Measurements from ENCODE around the gene RPL10L.

RPL10L gene

DNA sequence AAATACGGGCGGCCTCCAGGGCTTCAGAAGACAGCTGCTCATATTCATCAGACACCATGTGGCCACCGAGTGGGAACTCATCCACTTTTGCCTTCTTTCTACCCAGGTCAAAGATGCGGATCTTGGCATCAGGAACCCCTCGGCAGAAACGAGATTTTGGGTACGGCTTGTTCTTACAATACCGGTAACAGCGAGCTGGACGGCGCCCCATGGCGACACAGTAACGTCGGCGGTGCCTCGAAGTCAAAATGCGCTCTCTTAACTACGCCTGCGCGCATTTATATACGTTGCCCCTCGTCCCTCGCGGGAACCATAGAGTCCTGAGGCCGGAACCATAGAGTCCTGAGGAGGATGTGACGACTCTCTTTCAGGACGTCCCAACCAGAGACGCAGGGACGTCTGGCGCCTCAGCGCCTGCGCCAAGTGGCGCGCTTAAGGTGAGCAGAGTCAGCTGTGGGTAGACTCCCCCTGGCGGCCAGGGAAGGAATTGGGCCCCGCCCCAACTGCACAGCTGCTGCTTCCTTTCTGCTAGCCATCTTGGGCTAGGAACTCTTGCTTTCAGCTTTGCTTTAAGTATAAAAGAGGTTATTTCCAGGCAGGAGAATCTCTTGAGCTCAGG, at the start of gene RPL10L:
Gene RPL10L, minus strand, starts transcription at position 256 of the 619 bp plus-strand sequence. Its CDS starts 45 bp downstream, at position 211.
- no peak for DNase-seq (ENCODE audit: low spot score)

DNA sequence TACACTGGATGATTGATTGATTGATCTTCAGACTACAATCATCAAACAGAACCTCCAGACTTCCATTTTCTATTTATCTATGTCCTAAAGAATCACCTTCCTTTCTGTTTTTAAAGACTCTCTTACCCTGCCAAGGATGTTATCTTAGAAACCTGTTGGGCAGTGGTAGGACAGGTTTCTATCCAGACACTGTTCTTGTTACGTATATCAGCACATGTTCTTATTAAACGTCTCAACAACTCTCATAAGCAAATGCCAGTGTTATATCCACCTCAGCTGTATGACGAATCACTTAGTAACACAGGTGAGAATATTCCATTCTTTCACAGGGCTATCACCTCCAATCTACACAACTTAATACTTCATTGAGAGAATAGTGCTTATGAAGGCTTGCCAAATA, 40.2 kb upstream of the RPL10L start:
- no peak for DNase-seq (ENCODE audit: low spot score)

DNA sequence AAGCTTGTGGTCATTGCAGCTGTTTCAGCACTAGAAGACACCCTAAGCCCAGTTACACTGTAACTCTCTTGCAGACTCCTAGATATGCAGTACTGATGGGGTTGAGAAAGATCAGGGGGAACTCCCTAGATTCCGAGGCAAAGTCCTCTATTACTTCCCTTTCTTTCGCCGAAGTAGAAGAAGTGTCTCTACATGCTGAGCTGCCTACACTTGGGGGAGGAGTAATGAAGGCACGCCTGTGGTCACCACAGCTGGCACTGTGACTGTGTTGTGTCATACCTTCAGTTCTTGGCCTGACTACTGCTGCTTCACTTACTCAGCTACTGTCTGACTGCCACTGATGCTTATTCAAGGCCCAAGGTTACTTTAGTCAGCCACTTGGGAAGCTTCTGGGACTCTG, 35.1 kb upstream of the RPL10L start:
- DNase-seq (ENCODE audit: low spot score), result no peak

DNA sequence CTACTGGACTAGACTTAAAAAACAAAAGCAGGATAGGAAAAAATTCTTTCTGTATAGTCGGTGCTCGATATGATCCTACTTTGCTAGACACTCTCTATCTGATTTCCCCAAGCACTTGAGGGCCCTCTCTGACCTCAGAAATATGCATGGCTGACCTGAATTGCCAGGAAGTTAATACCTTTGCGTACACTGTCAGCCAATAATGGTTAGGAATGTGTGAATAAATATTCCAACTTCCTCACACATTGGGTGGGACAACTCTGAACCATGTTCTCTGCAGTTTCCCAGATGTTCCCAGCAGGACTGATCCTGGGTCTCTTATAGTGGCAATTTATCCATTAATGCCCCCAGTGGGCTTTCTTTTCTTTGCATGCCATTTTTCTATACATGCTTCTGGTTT, 20.5 kb upstream of the RPL10L start:
- no peak for DNase-seq (ENCODE audit: low spot score)

DNA sequence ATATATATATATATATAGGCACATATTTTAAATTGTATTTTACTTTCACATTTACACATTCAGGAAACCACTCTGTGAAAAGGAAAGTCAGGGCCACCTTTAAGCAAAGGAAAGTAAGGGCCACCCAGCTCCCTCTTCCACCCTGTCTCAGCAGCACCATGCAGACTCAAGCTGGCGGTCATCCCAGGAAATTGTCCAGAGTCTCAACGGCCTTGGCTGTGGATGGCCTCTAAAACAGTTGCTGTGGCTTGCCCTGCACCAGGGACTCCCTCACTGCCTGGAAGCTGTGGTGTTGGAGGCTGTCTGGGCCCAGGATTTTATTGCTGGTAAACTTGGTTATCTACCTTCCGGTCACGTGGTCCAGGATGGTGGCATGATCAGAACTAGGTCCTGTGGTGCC, 11.8 kb upstream of the RPL10L start:
- no peak for DNase-seq (ENCODE audit: low spot score)

DNA sequence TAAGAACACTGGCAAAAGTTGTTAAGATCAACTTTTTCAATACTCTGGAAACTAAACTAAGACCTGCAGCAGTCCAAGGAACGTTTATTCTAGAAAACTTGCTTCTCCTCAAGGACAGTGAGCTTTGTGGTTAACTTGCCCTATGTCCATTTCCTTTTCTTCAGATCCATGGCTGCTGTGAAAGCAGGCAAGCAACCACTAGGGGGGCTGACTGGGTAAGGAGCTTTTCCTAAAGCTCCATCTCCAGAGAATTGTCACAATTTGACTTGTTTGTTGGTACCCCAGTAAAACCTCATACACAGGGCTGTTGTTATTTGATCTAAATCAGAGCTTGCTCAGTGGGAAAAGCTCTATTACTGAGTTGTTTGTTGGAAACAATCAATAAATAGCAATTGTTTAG, 10.1 kb upstream of the RPL10L start:
- DNase-seq (ENCODE audit: low spot score), result no peak

DNA sequence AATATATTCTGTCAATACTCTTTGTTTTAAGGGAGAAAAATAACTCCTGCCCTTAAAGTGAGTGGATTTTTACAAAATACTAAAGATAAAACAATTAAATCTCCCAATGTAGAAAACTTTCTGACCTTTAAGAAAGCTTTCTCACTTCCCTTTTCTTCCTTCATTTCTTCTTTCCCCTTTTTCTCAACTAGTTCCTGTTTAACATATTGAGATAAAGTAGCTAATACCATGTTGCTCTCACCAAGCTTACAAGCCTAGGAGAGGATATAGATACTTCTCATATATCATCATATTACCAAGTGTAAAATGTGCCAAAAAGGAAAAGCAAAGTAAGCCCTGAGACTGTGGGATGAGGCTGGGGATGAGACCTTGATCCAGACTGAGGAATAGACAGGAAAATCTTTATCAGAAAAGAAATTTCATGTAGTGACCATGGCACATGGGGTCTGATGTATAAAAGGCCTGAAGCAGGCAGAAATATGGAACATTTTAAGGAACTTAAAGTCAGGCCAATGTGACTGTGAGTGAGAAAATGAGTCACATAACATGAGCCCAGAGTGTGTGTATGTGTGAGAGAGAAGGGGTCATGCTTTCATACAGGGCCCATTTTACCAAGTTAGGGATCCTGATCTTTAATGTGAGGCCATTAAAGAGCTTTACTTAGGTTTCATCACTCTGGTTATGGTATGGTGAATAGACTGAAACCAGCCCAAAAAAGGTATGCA, 1.6 kb upstream of the RPL10L start:
- DNase-seq (ENCODE audit: low spot score), result no peak

DNA sequence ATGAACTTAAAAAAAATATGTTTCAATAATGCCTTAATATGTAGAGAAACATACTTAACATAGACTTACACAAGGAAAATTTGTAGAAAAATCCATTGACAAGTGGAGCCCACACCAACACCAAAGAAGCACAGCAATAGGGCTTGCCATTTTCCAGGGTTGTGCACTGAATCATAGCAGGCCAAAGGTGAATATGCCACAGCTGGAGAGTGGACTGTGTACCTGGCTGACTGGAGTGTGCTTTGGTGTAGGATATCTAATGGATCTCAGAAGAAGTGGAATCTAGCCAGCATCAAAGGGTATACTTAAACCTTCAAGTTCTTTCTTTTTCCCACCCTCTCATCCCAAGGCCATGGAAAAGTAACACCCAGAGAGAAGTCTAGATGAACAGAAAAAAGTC, 4.8 kb downstream of the RPL10L start:
- DNase-seq (ENCODE audit: low spot score), result no peak

DNA sequence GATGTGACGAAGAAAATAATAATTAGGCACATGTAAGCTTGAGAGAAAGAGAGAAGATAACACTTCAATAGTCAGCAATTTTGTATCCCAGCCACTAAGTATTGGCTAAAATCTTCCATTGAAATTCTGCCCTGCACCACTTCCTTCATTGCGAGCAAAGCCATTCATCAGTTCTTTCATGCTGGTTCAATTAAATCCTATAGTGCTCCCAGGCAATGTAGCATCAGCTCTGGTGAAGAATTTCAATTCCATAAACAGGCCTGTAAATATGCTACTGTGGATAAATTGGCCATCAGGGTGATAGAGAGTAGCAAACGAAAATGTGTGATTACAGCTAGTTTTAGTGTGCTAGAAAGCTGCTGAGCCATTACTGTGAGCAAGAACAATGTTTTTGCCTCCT, 24.7 kb downstream of the RPL10L start:
- DNase-seq (ENCODE audit: low spot score), result no peak
